Stomach (tissue), 9 donors: ENCODE data around the gene CHKB. TPM values are rescaled to one million over a fixed set of nuclear protein-coding genes. Genes with fewer than 3 reads are reported as not detected.

Source experiments
- DNase-seq, 2 donors: peaks; one replicate each; pipeline versions ENCODE4 v3.0.0 to v3.0.0-alpha.2; 2013 to 2019
- H3K27ac ChIP-seq, 5 donors: fragments of 200-600 bp in 4 of 5; sonication (generic) in 4 of 5; one replicate each; pipeline ENCODE4 v1.5.1; 2013 to 2019; ENCODE audit warnings: mild to moderate bottlenecking in 1 of 5, moderate library complexity in 1 of 5
- H3K27me3 ChIP-seq, 3 donors: fragments of 200-600 bp; sonication (generic); one replicate each; pipeline ENCODE4 v1.5.1; 2017 to 2019; ENCODE audit warnings: mixed run types in 1 of 3
- H3K36me3 ChIP-seq, 4 donors: fragments of 200-600 bp; sonication (generic); 1 replicate in 3 of 4; 2 replicates in 1 of 4; pipeline ENCODE4 v1.5.1; 2016 to 2019
- H3K4me1 ChIP-seq, 4 donors: fragments of 200-600 bp; sonication (generic); one replicate each; pipeline ENCODE4 v1.5.1; 2016 to 2019
- H3K4me3 ChIP-seq, 4 donors: fragments of 200-600 bp; sonication (generic) in 3 of 4; one replicate each; pipeline ENCODE4 v1.5.1; 2016 to 2019; ENCODE audit warnings: mild to moderate bottlenecking in 1 of 4
- H3K9me3 ChIP-seq, 4 donors: fragments of 200-600 bp; sonication (generic); one replicate each; pipeline ENCODE4 v1.5.1; 2016 to 2019
- CTCF ChIP-seq, 7 experiments: fragments of 450-650 bp in 4 of 7; fragments of 200-600 bp in 3 of 7; sonication (generic) in 3 of 7; IDR thresholded peaks; one replicate each; pipeline ENCODE4 v1.5.1; 2016 to 2019; ENCODE audit warnings: antibody characterized with exemption in 7 of 7, control low read depth in 2 of 7, mild to moderate bottlenecking in 1 of 7
- EP300 ChIP-seq: sonication (generic); formaldehyde crosslinking; IDR thresholded peaks from one replicate; pipeline ENCODE4 v1.6.1; 2017; ENCODE audit warnings: antibody characterized with exemption
- POLR2A ChIP-seq, 4 donors: fragments of 450-650 bp; IDR thresholded peaks; one replicate each; pipeline ENCODE4 v1.6.1; 2016; ENCODE audit warnings: antibody characterized with exemption in 4 of 4, control low read depth in 2 of 4, mild to moderate bottlenecking in 1 of 4, moderate library complexity in 1 of 4
- POLR2AphosphoS5 ChIP-seq, 3 donors: sonication (generic); formaldehyde crosslinking; IDR thresholded peaks; one replicate each; pipeline ENCODE4 v1.6.1; 2016; ENCODE audit warnings: antibody characterized with exemption in 3 of 3
- WGBS, 5 donors: extraction: QIAGEN DNeasy Blood & Tissue Kit in 3 of 5; methylation state at CpG; one replicate each; pipeline versions ENCODE4 v1.1.5 to v1.1.7; 2013 to 2018; 5-methylcytosine and 5-hydroxymethylcytosine counted together
- intact Hi-C: fragments of 100-400 bp; cut with DNase I; formaldehyde crosslinking; loops from one replicate; pipeline ENCODE4 v1.15.1; 2023; ENCODE audit warnings: low total_unique reads
- polyA plus RNA-seq, 3 donors: library from polyadenylated mRNA; stranded (reverse); fragments of 200-250 nt; gene quantifications; one replicate each; pipeline ENCODE4 v1.2.3, GENCODE V29; 2013
- total RNA-seq, 5 donors: library from RNA; depleted of rRNA; stranded (reverse); fragments of >200 nt; gene quantifications; one replicate each; pipeline versions ENCODE4 v1.1.0 to v1.2.3, GENCODE V29; 2014 to 2016
- donor health status: healthy with polysubstance abuse.
- donor health status: Bipolar disorder and iron deficiency.
- donor health status: healthy.

The CHKB gene
- total and polyA plus RNA-seq, 8 donors: 31.9 to 283 (median 118) TPM

- intact Hi-C loops: no loop called here
- DNase-seq: no peak
- TF ChIP-seq POLR2A (IDR thresholded peaks at IDR 0.05): no peak
- no peak for TF ChIP-seq POLR2AphosphoS5 (IDR thresholded peaks at IDR 0.05)
- TF ChIP-seq EP300: no peak
- no peak for TF ChIP-seq CTCF (IDR thresholded peaks at IDR 0.05)
- H3K27ac ChIP-seq: peak overlapping the region in 1 of 5 donors; percentile 98
- H3K27me3 ChIP-seq: no peaks in the 10 kb centered on the region
- H3K36me3 ChIP-seq: peaks cover 0 to 16% (median 10%) of the 10 kb centered on the region in 4 donors
- no peak overlapping the region for H3K4me3 ChIP-seq
- H3K9me3 ChIP-seq: no peaks in the 10 kb centered on the region
- peaks cover 22 to 28% (median 23%) of the 10 kb centered on the region in 4 donors for H3K4me1 ChIP-seq
- 91 to 95% (median 94%) methylated on average over 23 of the region's 23 CpGs for WGBS, 5 donors
Observed at GRCh38 chr22:50584106-50585096, 1.8 kb upstream of the CHKB start.

DNA sequence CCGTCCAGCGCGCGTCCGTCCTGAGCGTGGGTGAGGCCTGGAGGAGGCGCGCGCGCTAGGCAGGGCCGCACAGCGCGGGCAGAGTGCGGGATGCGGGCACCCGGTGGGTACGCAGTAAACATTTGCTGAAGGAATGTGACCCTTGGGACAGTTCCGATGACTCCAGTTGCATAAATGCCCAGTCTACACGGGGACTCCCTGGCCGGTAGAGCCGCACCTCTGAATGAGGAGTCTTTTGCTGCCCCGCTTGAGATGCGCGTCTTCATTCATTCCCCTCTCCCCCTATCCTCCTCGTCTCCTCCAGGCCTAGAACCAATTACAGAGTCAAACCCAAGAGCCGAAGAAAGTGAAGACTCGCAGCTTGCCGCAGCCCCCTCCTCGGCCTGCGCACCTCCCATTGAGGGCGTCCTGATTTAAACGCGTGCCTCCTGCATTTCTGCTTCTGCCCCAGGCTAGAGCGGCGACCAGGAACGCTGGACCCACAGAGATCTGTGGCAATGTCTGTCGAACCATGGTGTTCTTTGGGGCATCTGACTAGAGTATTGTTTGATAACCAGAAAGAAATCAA, 729 bp upstream of the CHKB start:
- Histone ChIP-seq H3K27me3 (peaks cover 0 to 2% (median 0%) of the 10 kb centered on the region in 3 donors), H3K9me3 (no peaks in the 10 kb centered on the region), H3K4me1 (peaks cover 27 to 39% (median 31%) of the 10 kb centered on the region in 4 donors), H3K4me3 (peak overlapping the region; percentile 66 to 82 (median 79)), H3K36me3 (peaks cover 0 to 27% (median 17%) of the 10 kb centered on the region in 4 donors), H3K27ac (peak overlapping the region; percentile 77 to 100 (median 97))
- no peak for TF ChIP-seq POLR2AphosphoS5 (IDR thresholded peaks at IDR 0.05)
- WGBS, 5 donors: 5 to 7% (median 6%) methylated on average over 20 to 37 of the region's 37 CpGs
- no peak for DNase-seq
- intact Hi-C loops: no loop called here

- H3K9me3 ChIP-seq: no peaks in the 10 kb centered on the region
- H3K27me3 ChIP-seq: peaks cover 0 to 15% (median 5%) of the 10 kb centered on the region in 3 donors
- H3K27ac ChIP-seq: peak overlapping the region; percentile 95 to 100 (median 98)
- intact Hi-C loops: no loop called here
- peaks cover 32 to 46% (median 39%) of the 10 kb centered on the region in 4 donors for H3K4me1 ChIP-seq
- H3K4me3 ChIP-seq: peak overlapping the region; percentile 66 to 82 (median 79)
- 6 to 10% (median 9%) methylated on average over 19 to 39 of the region's 39 CpGs for WGBS, 5 donors
- no peak for TF ChIP-seq CTCF (IDR thresholded peaks at IDR 0.05)
- TF ChIP-seq EP300: no peak
- no peak for TF ChIP-seq POLR2A (IDR thresholded peaks at IDR 0.05)
- no peak for TF ChIP-seq POLR2AphosphoS5 (IDR thresholded peaks at IDR 0.05)
- no peak for DNase-seq
- peaks cover 0 to 27% (median 17%) of the 10 kb centered on the region in 4 donors for H3K36me3 ChIP-seq
Observed at GRCh38 chr22:50581950-50582492, 628 bp downstream of the CHKB start.

- Histone ChIP-seq H3K27me3 (peaks cover 0 to 15% (median 5%) of the 10 kb centered on the region in 3 donors), H3K36me3 (peaks cover 0 to 27% (median 17%) of the 10 kb centered on the region in 4 donors), H3K9me3 (no peaks in the 10 kb centered on the region), H3K4me1 (peaks cover 32 to 46% (median 39%) of the 10 kb centered on the region in 4 donors), H3K27ac (peak overlapping the region in 4 of 5 donors; percentile 95 to 100 (median 98)), H3K4me3 (peak overlapping the region; percentile 66 to 82 (median 79))
- DNase-seq: no peak
- intact Hi-C loops: no loop called here
- WGBS, 5 donors: 88 to 94% (median 92%) methylated on average over 22 of the region's 22 CpGs
- no peak for TF ChIP-seq EP300
- no peak for TF ChIP-seq POLR2AphosphoS5 (IDR thresholded peaks at IDR 0.05)
- TF ChIP-seq CTCF (IDR thresholded peaks at IDR 0.05): no peak
- TF ChIP-seq POLR2A (IDR thresholded peaks at IDR 0.05): no peak
Observed at GRCh38 chr22:50581031-50581949, 1.4 kb downstream of the CHKB start.
